B cell (primary cell): ENCODE results near the gene HSD3B2. TPM values are rescaled to one million over a fixed set of nuclear protein-coding genes. Genes with fewer than 3 reads are reported as not detected.

Source experiments
- ATAC-seq: fragments of 200-7000 bp; cut with Tn5 transposase; one replicate; pipeline ENCODE4 v1.10.0; 2021; ENCODE audit warnings: low read depth, mild to moderate bottlenecking, moderate number of reproducible peaks, moderate library complexity
- CTCF ChIA-PET: fragments of 350-600 bp; sonication (Branson Sonifier 250); formaldehyde crosslinking; loops from one replicate; lab custom pipeline; 2021; ENCODE audit warnings: antibody characterized with exemption, inconsistent platforms; lab: Charles Lee
- POLR2A ChIA-PET: fragments of 350-600 bp; sonication (Branson Sonifier 250); formaldehyde crosslinking; loops from one replicate; lab custom pipeline; 2021; ENCODE audit warnings: antibody characterized with exemption; lab: Charles Lee
- DNase-seq: peaks from one replicate; pipeline ENCODE4 v3.0.0; 2013
- H2AFZ ChIP-seq: 2 replicates; pipeline ENCODE4 v1.6.1; 2012; ENCODE audit warnings: mild to moderate bottlenecking, low read depth, low read length; ENCODE audit not compliant: insufficient read depth, poor library complexity, severe bottlenecking
- H3K27ac ChIP-seq, 2 donors: 1 replicate in 1 of 2; 2 replicates in 1 of 2; pipeline ENCODE4 v1.5.1; 2012 to 2013; ENCODE audit warnings: low read length in 2 of 2, mild to moderate bottlenecking in 2 of 2, moderate library complexity in 1 of 2
- H3K27me3 ChIP-seq, 4 experiments: fragments of 200-600 bp in 1 of 4; sonication (generic) in 1 of 4; replicated peaks in 1 of 4; 1 replicate in 2 of 4; 2 replicates in 2 of 4; pipeline versions ENCODE4 v1.6.1 to v1.7.0; 2013 to 2016; ENCODE audit warnings: low read length in 3 of 4, mild to moderate bottlenecking in 2 of 4, mixed read lengths in 1 of 4, moderate library complexity in 1 of 4; ENCODE audit not compliant: insufficient read depth in 4 of 4, control insufficient read depth in 3 of 4; ENCODE audit errors: control extremely low read depth in 1 of 4
- H3K36me3 ChIP-seq, 2 experiments: replicated peaks in 1 of 2; 1 replicate in 1 of 2; 2 replicates in 1 of 2; pipeline versions ENCODE4 v1.6.1 to v1.7.1; 2013; ENCODE audit warnings: low read length in 1 of 2; ENCODE audit not compliant: insufficient read depth in 2 of 2, control insufficient read depth in 1 of 2; ENCODE audit errors: control extremely low read depth in 1 of 2, extremely low read depth in 1 of 2
- H3K4me1 ChIP-seq, 2 donors: fragments of 200-600 bp in 1 of 2; sonication (generic) in 1 of 2; 1 replicate in 1 of 2; 2 replicates in 1 of 2; pipeline versions ENCODE4 v1.5.1 to v1.6.1; 2013 to 2017; ENCODE audit warnings: low read length in 2 of 2; ENCODE audit not compliant: control insufficient read depth in 2 of 2, insufficient read depth in 2 of 2
- H3K4me2 ChIP-seq: replicated peaks from 2 replicates; pipeline ENCODE3; 2012; ENCODE audit warnings: mild to moderate bottlenecking, low read depth, low read length; ENCODE audit not compliant: poor library complexity, severe bottlenecking
- H3K4me3 ChIP-seq, 5 experiments: fragments of 200-600 bp in 1 of 5; sonication (generic) in 1 of 5; 1 replicate in 3 of 5; 2 replicates in 2 of 5; pipeline versions ENCODE4 v1.5.1 to v1.7.0; 2011 to 2016; ENCODE audit warnings: low read length in 4 of 5, mild to moderate bottlenecking in 4 of 5, low read depth in 2 of 5, control low read depth in 1 of 5, moderate library complexity in 1 of 5; ENCODE audit not compliant: insufficient read depth in 1 of 5; ENCODE audit errors: control extremely low read depth in 1 of 5, extremely low read depth in 1 of 5
- H3K79me2 ChIP-seq: fragments of 200-600 bp; sonication (generic); one replicate; pipeline ENCODE4 v1.6.0; 2016; ENCODE audit warnings: low read length; ENCODE audit not compliant: control insufficient read depth, insufficient read depth
- H3K9ac ChIP-seq: fragments of 200-600 bp; sonication (generic); 2 replicates; pipeline ENCODE4 v1.6.1; 2017; ENCODE audit warnings: mild to moderate bottlenecking, low read length, moderate library complexity
- H3K9me3 ChIP-seq, 3 donors: one replicate each; pipeline versions ENCODE4 v1.6.1 to v1.7.1; 2013; ENCODE audit warnings: low read length in 2 of 3; ENCODE audit not compliant: control insufficient read depth in 2 of 3, insufficient read depth in 1 of 3; ENCODE audit errors: control extremely low read depth in 1 of 3
- H4K20me1 ChIP-seq: 2 replicates; pipeline ENCODE4 v1.6.0; 2012; ENCODE audit warnings: mild to moderate bottlenecking, low read length; ENCODE audit not compliant: insufficient read depth, control insufficient read depth, poor library complexity, severe bottlenecking
- H3K27ac Mint-ChIP-seq: one replicate; pipeline ENCODE4 v1.8.0; 2021; ENCODE audit warnings: mixed read lengths
- H3K27me3 Mint-ChIP-seq: one replicate; pipeline ENCODE4 v1.8.0; 2021; ENCODE audit warnings: mixed read lengths
- H3K4me1 Mint-ChIP-seq: one replicate; pipeline ENCODE4 v1.8.0; 2021; ENCODE audit warnings: mixed read lengths
- H3K4me3 Mint-ChIP-seq: one replicate; pipeline ENCODE4 v1.8.0; 2021; ENCODE audit warnings: mixed read lengths
- H3K9me3 Mint-ChIP-seq: one replicate; pipeline ENCODE4 v1.8.0; 2022; ENCODE audit warnings: mixed read lengths; ENCODE audit not compliant: insufficient read depth
- EZH2 ChIP-seq: IDR thresholded peaks from 2 replicates; pipeline ENCODE4 v1.6.1; 2012; ENCODE audit warnings: borderline replicate concordance, low read depth, mild to moderate bottlenecking, moderate library complexity, low read length; ENCODE audit not compliant: insufficient read depth, poor library complexity, severe bottlenecking
- WGBS: methylation state at CpG from one replicate; pipeline ENCODE4 v1.1.5; 2013; ENCODE audit warnings: missing lambda C conversion rate; ENCODE audit not compliant: insufficient coverage; 5-methylcytosine and 5-hydroxymethylcytosine counted together
- intact Hi-C: fragments of 100-400 bp; cut with micrococcal nuclease; formaldehyde crosslinking; loops from one replicate; pipeline ENCODE4 v1.10.0; 2022
- polyA plus RNA-seq: library from polyadenylated mRNA; depleted of rRNA; stranded (reverse); fragments of >200 nt; gene quantifications from 2 replicates; pipeline ENCODE4 v1.2.3, GENCODE V29; 2012
- total RNA-seq, 2 donors: library from RNA; stranded (reverse); fragments of 120-200 nt in 1 of 2; gene quantifications; 1 replicate in 1 of 2; 2 replicates in 1 of 2; pipeline versions ENCODE4 v1.2.3 to v1.2.4, GENCODE V29; 2013 to 2022
- TF ChIP-seq, protein P1 (sequence below): fragments of 200-600 bp; IDR thresholded peaks from one replicate; pipeline ENCODE4 v1.8.0; 2022; ENCODE audit warnings: antibody characterized with exemption, mild to moderate bottlenecking

HSD3B2 gene
- total and polyA plus RNA-seq, 2 donors (not counting 1 experiment from before 2014, with no cell fraction given) = not detected

DNA sequence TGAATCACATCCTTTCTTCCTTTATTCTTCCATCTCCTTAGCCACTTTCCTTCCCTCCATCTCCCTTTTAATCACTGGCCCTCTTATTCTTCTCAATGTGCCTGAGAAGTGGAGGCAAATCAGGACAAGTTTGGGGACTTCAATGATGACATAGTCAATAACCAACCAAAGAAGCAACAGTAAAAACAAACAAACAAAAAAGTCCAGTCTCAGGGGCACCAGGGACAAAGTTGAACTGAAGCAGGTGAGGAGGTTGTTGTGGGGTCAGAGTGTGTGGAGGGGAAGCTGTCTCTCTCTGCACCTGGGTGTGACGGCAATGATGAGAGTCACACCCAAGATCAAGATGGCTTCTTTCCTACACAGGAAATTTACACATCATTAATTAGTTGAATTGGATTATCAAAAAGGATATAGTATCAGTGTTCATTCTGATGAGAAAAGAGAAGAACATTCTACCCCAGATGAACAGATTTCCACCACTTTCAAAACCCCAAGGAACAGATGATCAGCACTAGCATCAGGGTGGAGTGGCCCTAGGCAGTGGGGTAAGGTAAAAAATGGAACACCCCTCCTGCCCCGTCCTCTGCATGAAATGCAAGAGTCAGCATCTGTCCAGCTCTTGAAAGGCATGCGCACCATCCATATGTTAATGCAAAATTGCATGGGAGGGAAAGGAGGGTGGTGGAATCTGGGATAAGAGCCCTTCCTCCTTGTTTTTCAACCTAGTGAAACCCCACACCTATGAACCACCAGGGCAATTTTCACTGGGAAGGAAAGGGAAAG, 32.6 kb downstream of the HSD3B2 start:
- Histone ChIP-seq H3K9ac (no peak overlapping the region), H2AFZ (no peak overlapping the region), H3K27ac (no peak overlapping the region), H3K4me2 (no peak overlapping the region), H3K27me3 (no peaks in the 10 kb centered on the region), H3K4me1 (no peaks in the 10 kb centered on the region), H3K36me3 (no peaks in the 10 kb centered on the region), H3K79me2 (no peaks in the 10 kb centered on the region), H3K9me3 (no peaks in the 10 kb centered on the region), H4K20me1 (no peaks in the 10 kb centered on the region), H3K4me3 (no peak overlapping the region)
- CTCF ChIA-PET = no interaction called here
- no peak for ATAC-seq
- no peaks in the 10 kb centered on the region for H3K4me1 Mint-ChIP-seq
- DNase-seq = no peak
- no peak overlapping the region for H3K4me3 Mint-ChIP-seq
- POLR2A ChIA-PET = no interaction called here
- TF ChIP-seq, protein P1, sequence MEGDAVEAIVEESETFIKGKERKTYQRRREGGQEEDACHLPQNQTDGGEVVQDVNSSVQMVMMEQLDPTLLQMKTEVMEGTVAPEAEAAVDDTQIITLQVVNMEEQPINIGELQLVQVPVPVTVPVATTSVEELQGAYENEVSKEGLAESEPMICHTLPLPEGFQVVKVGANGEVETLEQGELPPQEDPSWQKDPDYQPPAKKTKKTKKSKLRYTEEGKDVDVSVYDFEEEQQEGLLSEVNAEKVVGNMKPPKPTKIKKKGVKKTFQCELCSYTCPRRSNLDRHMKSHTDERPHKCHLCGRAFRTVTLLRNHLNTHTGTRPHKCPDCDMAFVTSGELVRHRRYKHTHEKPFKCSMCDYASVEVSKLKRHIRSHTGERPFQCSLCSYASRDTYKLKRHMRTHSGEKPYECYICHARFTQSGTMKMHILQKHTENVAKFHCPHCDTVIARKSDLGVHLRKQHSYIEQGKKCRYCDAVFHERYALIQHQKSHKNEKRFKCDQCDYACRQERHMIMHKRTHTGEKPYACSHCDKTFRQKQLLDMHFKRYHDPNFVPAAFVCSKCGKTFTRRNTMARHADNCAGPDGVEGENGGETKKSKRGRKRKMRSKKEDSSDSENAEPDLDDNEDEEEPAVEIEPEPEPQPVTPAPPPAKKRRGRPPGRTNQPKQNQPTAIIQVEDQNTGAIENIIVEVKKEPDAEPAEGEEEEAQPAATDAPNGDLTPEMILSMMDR = no peak
- TF ChIP-seq EZH2 = no peak
- H3K27ac Mint-ChIP-seq = no peak overlapping the region
- WGBS = no CpG with 5 or more reads among the region's 3 CpGs
- intact Hi-C loops = no loop called here
- no peaks in the 10 kb centered on the region for H3K9me3 Mint-ChIP-seq
- peaks cover 24% of the 10 kb centered on the region for H3K27me3 Mint-ChIP-seq

DNA sequence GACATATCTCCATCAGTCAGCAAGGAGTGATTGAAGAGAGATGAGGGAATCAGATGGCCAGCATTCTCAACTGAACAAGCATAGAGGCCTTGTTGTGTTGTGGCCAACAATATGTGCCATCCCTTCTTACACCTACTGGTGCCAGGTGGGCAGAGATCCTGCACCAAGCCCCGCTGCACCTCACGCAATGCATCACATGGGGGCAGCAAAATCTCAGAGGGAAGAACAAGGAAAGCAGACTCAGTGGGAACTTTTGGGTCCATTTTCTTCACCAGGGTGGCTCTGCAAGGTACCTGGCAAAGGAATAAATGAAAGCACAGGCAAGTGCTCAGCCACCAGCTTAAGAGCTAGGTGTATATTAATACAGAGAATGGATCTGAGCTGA, 33.2 kb downstream of the HSD3B2 start:
- no peak for ATAC-seq
- Mint-ChIP-seq H3K4me1 (no peaks in the 10 kb centered on the region), H3K27me3 (peaks cover 19% of the 10 kb centered on the region), H3K4me3 (no peak overlapping the region), H3K27ac (no peak overlapping the region), H3K9me3 (no peaks in the 10 kb centered on the region)
- intact Hi-C loops = no loop called here
- no peak overlapping the region for H3K27ac ChIP-seq
- H3K79me2 ChIP-seq = no peaks in the 10 kb centered on the region
- H3K36me3 ChIP-seq = no peaks in the 10 kb centered on the region
- WGBS = 80% methylated on average over 2 of the region's 2 CpGs
- H3K4me1 ChIP-seq = no peaks in the 10 kb centered on the region
- H3K9me3 ChIP-seq = no peaks in the 10 kb centered on the region
- no peak overlapping the region for H2AFZ ChIP-seq
- ChIA-PET CTCF (no interaction called here), POLR2A (no interaction called here)
- TF ChIP-seq, protein P1 = no peak
- TF ChIP-seq EZH2 = no peak
- no peak for DNase-seq
- H3K4me3 ChIP-seq = no peak overlapping the region
- no peaks in the 10 kb centered on the region for H4K20me1 ChIP-seq
- no peaks in the 10 kb centered on the region for H3K27me3 ChIP-seq
- H3K4me2 ChIP-seq = no peak overlapping the region
- no peak overlapping the region for H3K9ac ChIP-seq
